HL-60 (cell line): ENCODE results near the gene MDM4.

Experiments used
- GABPA ChIP-seq: IDR thresholded peaks from 2 replicates; pipeline ENCODE4 v1.6.1; 2012; ENCODE audit warnings: low read depth
- POLR2AphosphoS5 ChIP-seq: IDR thresholded peaks from 2 replicates; pipeline ENCODE4 v1.6.1; 2012; ENCODE audit warnings: low read depth
- REST ChIP-seq: IDR thresholded peaks from 2 replicates; pipeline ENCODE4 v1.6.1; 2012; ENCODE audit warnings: low read depth; ENCODE audit not compliant: insufficient replicate concordance
- SPI1 ChIP-seq: IDR thresholded peaks from 2 replicates; pipeline ENCODE4 v1.6.1; 2012; ENCODE audit warnings: low read depth, mild to moderate bottlenecking, borderline replicate concordance
- TF ChIP-seq, protein P1 (sequence below): IDR thresholded peaks from one replicate; pipeline ENCODE4 v1.5.1; 2011; ENCODE audit warnings: low read length, control low read depth, inconsistent platforms; ENCODE audit not compliant: insufficient read depth

DNA sequence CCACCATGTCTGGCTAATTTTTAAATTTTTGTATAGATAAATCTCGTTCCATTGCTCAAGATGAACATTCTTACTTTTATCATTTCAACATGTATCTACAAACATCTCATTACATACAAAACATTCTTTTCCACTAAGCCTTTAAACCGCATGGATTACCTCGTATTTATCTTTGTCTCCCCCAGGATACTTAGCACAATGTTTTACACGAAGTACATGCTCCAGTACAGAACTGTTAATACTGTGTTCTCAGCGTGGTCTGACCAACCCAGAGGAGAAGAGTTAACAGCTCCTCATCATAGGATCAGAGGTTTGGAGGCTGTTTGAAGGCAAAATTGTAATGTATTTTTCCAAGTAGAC is 29.0 kb upstream of the MDM4 start:
- TF ChIP-seq, protein P1, sequence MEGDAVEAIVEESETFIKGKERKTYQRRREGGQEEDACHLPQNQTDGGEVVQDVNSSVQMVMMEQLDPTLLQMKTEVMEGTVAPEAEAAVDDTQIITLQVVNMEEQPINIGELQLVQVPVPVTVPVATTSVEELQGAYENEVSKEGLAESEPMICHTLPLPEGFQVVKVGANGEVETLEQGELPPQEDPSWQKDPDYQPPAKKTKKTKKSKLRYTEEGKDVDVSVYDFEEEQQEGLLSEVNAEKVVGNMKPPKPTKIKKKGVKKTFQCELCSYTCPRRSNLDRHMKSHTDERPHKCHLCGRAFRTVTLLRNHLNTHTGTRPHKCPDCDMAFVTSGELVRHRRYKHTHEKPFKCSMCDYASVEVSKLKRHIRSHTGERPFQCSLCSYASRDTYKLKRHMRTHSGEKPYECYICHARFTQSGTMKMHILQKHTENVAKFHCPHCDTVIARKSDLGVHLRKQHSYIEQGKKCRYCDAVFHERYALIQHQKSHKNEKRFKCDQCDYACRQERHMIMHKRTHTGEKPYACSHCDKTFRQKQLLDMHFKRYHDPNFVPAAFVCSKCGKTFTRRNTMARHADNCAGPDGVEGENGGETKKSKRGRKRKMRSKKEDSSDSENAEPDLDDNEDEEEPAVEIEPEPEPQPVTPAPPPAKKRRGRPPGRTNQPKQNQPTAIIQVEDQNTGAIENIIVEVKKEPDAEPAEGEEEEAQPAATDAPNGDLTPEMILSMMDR = no peak
- TF ChIP-seq REST = no peak
- TF ChIP-seq POLR2AphosphoS5 = no peak
- no peak for TF ChIP-seq GABPA
- no peak for TF ChIP-seq SPI1
